WTC11 (cell line): ENCODE measurements around the gene EHD4.

Source experiments
- SMAD4 ChIP-seq: sonication (generic); formaldehyde crosslinking; IDR thresholded peaks from 2 replicates; pipeline ENCODE4 v1.8.0; 2022; ENCODE audit warnings: mild to moderate bottlenecking, missing genetic modification reagents
- TF ChIP-seq, protein P1 (sequence below): fragments of 200-600 bp; IDR thresholded peaks from 2 replicates; pipeline ENCODE4 v1.8.0; 2022; ENCODE audit warnings: antibody characterized with exemption

- TF ChIP-seq, protein P1, sequence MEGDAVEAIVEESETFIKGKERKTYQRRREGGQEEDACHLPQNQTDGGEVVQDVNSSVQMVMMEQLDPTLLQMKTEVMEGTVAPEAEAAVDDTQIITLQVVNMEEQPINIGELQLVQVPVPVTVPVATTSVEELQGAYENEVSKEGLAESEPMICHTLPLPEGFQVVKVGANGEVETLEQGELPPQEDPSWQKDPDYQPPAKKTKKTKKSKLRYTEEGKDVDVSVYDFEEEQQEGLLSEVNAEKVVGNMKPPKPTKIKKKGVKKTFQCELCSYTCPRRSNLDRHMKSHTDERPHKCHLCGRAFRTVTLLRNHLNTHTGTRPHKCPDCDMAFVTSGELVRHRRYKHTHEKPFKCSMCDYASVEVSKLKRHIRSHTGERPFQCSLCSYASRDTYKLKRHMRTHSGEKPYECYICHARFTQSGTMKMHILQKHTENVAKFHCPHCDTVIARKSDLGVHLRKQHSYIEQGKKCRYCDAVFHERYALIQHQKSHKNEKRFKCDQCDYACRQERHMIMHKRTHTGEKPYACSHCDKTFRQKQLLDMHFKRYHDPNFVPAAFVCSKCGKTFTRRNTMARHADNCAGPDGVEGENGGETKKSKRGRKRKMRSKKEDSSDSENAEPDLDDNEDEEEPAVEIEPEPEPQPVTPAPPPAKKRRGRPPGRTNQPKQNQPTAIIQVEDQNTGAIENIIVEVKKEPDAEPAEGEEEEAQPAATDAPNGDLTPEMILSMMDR = no peak
- TF ChIP-seq SMAD4 = no peak
Observed at GRCh38 chr15:41911691-41912345, 60.5 kb downstream of the EHD4 start.
